NOMO-1 treated with dmso at 0.1 percent for 144 hours (cell line): ENCODE data around the gene ADCYAP1R1.

ENCODE experiments used
- DNase-seq: peaks from one replicate; lab custom pipeline; 2025; ENCODE audit not compliant: unreplicated experiment; lab: John Stamatoyannopoulos, UW

ADCYAP1R1 gene

DNA sequence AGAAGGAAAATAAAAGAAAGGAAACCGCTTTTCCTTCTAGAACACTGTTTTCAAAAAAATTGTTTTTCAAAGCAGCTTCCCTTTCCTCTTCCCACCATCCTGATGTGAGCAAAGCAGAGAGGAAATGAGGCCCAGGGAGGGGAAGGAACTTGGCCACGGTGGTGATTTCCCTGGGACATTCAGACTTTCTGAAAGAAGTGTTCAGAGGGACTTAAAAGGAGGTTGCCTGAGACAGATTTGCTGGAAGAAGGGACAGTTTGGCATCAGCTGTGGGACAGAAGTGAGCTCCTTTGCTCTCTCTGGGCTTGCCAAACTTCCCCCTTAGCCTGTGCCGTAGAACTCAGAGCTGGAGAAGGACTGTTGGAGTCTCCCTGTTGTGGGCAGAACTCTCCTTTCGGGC, 30.3 kb downstream of the ADCYAP1R1 start:
- DNase-seq, result no peak

DNA sequence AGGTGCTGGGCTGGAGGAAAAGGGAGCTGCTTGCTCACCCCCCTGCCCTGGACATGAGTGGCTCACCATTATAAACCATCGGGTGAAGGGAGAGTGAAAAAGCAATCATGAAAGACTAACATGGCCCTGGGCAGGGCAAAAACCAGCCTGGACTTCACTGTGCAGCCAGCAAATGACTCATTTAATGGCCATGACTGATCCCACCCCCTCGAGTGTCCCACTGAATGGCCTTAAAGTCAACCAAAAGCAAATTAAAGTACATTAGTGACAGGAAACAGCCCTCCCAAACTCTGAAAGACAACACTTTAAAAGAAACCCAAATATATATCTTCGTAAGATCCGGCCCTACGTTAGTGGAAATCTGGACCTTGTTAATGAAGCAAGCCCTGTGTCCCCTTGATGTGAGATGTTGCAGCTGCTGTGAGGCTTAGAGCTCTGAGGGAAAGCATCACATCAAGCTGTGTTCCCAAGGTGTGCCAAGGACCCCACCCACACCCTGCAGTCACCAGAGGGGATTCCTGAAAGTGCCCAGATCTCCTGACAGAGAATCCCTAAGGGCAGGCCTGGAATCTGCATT, 31.2 kb downstream of the ADCYAP1R1 start:
- DNase-seq, result no peak

DNA sequence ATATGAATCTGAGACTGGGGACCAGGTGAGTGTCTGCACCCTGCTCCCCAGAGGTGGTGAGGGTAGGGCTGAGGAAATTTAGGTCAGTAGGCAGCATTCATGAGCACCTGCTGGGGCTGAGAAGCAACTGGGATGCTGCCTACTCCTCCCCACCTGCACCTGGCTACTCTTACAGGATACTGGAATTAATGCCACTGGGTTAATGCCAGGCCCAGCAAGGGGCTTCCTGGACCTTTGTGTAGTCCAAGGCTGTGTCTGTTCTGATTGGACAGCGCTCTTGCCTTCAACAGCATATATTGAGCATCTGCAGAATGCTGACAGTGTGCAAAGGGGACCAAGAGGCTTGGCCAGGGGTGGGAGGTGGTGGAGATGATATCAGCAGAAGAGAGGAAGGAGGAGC, 32.1 kb downstream of the ADCYAP1R1 start:
- no peak for DNase-seq

DNA sequence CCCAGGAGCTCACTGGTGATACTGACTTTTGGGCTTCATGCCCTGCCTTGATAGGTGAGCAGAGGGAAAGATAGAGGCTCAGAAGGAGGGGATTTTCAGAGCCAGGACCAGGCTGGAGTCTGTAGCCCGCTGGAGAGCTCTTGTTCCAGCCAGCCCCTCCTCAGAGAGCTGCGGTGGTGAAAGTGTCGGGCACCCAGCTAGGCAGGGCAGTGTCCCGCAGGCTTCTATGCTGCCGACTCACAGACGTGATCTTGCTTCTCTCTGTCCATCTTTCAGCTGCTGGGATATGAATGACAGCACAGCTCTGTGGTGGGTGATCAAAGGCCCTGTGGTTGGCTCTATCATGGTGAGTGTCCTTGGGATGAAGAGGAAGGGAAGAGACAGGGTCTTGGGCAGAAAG, 35.2 kb downstream of the ADCYAP1R1 start:
- DNase-seq, result no peak

DNA sequence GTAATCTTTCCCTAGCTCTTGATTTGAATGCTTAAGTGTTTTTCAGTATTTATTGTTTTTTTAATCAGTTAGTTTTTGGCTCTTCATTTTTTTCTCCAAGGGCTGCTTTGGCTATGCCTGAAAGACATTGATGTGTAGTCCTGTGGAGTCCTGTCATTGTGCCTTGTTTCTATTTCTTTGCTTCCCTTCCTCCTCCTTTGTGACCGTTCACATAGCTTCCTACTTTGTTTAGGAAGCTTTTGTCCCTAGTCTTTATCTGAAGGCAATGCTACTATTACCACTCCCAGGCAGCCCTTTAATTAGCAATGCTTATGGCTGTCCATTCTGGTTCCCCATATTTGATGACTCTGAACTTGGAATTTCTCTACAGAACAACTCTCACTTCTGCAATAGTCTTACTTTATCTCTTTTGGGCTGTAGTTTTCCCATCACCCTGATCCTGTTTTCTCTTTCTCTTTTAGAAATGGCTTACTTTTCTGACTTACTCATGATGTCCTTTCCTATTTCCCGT, 39.9 kb downstream of the ADCYAP1R1 start:
- DNase-seq, result no peak

- no peak for DNase-seq
These were observed 40.5 kb downstream of the ADCYAP1R1 start for GRCh38 chr7:31092606-31093005.

GRCh38 chr7:31093282-31093681, 41.2 kb downstream of the ADCYAP1R1 start:
- no peak for DNase-seq

- DNase-seq, result no peak
These were observed 42.2 kb downstream of the ADCYAP1R1 start for GRCh38 chr7:31094271-31094670.

DNA sequence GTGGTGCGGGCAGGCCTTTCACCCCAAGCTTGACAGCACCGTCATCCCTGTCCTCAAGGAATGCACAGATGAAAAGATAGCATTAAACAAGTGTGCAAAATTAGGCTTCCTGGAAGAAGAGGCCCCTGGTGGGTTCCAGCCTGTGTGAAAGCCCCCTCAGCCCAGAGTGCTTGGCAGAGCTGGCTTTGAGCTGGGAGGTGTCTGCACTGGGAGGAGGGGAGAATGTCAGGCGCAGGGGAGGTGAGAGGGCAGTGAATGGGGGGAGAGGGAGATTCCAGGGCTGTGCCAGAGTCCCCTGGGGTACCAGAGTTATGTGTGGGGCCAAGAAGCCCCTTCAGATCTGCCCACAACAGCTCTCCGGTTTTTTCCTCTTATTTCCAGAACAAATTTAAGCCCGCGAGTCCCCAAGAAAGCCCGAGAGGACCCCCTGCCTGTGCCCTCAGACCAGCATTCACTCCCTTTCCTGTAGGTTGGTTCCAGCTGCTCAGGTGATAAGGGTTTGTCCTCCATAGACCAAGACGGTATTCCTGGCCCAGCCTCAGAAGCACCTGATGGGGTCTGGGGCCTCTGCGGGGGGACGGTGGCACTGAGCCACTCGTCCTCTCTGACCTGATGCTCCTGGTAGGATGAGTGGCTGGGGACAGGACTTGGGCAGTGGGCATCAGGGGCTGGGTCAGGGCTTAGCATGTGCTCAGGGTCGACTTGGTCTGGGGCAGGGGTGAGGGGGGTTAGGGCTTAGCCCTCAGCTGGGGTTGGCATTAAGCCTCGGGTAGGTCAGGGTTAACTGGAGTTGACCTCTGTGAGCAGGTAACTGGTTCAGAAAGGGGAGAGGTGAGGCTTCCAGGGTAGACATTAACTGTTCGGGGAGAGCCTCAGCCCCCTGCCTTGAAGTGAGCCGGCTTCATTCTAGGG, 43.4 kb downstream of the ADCYAP1R1 start:
- DNase-seq, result no peak

DNA sequence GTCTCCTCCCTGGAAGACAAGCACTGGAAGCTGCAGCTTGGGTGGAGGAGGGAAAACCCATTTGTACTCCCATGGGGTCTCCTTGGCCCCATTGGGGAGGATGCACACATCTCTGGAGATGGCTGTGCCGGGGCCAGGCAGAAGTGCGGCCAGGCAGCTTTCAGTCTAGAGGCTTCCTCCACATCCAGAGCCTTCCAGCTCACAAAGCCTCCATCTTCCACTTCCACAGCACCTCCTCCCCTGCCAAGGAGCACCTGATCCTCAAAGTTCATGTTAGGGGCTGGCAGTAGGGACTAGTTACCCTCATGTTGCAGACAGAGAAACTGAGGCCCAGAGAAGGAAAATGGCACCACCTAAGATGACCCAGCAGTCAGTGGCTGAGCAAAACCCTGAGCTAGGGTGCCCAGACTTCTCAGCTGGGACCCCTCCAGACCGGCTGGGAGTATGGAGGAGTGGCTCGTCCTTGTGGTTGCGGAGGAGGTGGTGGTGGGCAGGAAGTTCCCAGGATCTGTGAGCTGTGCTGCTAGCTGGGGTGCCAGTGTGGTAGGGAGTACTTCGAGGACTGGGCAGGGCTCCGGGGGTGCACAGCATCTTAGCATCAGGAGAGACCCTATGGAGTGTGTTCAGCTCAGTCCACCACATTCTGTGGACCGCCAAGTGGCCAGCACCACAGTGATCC, 44.2 kb downstream of the ADCYAP1R1 start:
- DNase-seq, result no peak

- no peak for DNase-seq
These were observed 44.8 kb downstream of the ADCYAP1R1 start for GRCh38 chr7:31096877-31097258.

DNA sequence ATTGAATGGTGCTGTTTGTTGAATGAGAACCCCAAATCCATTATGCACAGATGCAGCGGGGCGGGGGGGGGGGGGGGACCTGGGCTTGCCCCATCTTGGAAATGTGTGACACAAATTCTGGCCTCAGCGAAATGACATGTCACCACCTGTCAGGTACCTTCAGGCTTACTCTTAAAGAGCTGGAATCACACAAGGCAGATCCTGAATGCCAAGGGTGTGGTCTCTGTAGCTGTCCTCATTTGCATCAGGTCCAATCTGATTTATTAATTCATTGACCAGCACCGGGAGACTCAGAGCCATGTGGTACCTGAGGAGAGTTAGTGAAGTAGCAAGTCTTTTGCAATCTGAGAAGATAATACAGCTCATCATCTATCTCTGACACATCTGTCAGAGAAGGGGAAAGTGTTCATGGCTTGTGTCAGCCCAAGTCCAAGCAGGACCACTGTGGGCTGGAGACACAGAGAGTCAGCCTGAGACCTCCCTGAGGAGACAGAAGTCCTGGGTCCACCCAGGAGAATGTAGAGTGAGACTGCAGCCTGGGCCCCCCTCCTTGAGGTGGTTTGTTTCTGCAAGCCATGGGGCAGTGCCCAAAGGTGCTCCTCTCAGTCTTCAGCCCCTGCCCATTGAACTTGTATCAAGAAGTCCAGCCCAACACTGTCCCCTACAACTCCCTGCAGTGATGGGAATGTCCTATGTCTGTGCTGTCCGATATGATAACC, 46.7 kb downstream of the ADCYAP1R1 start:
- DNase-seq, result no peak

DNA sequence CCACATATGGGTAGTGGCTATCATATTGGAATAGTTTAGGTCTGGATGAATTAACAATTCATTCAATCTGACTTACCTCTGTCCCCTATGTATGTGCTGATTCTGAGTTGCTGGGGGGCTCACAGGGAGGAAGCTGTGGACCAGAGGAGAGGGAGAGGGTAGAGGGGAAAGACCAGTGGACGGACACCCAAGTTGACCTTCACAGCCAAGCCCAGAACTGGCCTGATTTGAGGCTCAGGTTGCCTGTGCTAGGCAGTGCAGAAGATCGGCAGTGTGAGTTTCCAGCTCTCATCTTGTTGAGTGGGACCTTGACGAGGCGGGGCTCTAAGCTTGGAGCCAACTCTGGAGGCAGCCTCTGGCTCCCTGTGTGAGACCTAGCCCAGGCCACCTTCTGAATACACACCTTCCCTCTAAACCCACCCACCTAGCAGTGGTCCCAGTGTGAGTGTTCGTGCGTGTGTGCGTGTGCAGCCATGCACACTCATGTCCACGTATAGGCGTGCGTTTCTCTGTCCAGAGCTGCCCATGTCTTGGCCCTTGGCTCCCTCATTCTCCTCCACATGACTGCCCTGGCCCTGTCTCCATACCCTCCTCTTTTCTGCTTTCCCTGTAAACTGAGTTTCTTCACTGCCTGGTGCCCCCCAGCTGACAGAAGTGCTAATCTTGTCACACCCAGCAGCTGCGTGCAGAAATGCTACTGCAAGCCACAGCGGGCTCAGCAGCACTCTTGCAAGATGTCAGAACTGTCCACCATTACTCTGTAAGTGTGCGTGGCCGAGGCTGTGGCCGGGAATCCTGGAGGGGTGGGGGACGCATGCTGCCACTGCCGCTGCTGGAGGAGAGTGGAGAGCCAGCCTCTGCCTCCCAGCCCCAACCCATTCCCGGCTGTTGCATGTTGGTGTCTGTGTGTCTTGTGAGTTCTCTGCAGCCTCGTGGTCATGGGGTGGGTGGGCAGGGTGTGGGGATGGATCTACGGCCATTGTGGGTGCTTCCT, 47.6 kb downstream of the ADCYAP1R1 start:
- DNase-seq, result no peak

DNA sequence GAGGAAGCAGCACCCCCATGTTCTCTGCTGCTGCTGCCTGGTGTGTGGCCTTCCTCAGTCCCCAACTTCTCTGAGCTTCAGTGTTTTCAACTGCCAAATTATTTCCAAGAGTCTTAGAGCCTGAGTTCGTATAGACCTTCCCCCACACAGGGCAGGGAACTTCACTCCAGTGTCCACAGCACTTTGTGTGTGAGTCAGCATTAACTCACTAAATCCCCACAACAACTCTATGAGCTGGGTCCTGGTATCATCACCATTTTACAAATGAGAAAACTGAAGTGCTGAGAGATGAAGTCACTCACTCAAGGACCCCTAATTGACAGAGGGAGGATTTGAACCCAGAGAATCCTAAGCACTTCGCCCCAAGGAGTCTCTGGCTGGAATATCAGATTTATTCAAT, 48.3 kb downstream of the ADCYAP1R1 start:
- DNase-seq, result no peak

DNA sequence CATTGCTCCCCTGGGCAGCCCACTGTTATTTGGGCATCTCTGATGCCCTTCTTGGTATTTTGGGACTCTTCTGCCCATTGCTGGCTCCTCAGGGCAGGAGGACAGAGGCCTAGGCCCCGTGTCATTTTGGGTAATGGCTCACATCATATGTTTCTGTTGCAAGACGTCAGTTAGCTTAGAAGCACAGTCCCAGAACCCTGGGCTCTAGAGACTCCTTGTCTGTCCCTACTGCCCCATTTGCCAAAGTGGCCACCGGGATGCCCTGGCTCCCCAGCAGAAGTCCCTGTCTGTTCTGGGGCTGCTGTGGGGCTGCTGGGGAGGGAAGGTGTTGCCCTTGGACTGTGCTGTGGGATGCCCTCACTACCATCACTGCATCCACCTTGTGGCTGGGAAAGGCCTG, 48.8 kb downstream of the ADCYAP1R1 start:
- DNase-seq, result no peak

- DNase-seq, result no peak
These were observed 49.4 kb downstream of the ADCYAP1R1 start for GRCh38 chr7:31101544-31101943.

- DNase-seq, result no peak
These were observed 50.3 kb downstream of the ADCYAP1R1 start for GRCh38 chr7:31102151-31102972.

DNA sequence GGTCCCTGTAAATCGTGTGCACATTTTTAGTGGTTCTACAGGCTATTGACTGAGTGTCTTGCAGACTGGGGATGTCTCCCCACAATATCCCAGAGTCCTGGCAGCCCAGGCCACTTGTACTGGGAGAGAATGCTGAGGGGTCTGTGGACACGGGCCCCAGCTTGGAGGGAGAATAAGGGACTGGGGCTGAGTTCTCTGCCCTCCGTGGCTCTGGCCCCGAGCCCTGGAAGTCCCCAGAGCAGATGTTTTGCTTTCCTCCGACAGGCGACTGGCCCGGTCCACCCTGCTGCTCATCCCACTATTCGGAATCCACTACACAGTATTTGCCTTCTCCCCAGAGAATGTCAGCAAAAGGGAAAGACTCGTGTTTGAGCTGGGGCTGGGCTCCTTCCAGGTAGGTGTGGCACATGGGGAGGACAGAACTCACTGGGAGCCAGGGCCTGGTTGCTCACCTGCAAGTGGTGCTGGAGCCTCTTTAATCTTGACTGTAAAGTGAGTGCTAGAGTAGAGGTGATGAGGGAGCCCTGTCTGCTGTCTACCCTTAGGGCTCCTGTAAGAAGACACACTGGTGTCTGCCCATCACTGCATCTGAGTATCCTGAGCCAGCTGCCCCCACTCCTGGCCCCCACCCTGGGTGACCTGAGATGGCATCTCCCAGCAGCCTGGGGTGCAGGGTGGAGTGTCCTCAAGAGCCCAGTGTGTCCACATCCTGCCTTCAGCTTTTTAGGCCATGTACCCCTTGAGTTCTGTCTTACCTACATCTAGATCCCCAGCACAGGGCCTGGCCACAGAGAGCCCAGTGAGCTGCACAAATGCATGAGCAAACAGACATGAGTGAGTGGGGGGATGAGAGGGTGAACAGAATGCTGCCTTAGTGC, 51.1 kb downstream of the ADCYAP1R1 start:
- DNase-seq, result no peak
